MCF 10A (cell line): Measurements from ENCODE around the gene ZNF765. TPM values are rescaled to one million over a fixed set of nuclear protein-coding genes. Genes with fewer than 3 reads are reported as not detected.

ENCODE experiments used
- BruUV-seq: library from RNA; stranded (reverse); fragments of 400-500 nt; replicated peaks from 2 replicates; lab custom pipeline; 2021; lab: Mats Ljungman, UMichigan
- CTCF ChIA-PET: fragments of 300-600 bp; sonication (Branson Sonifier 250); formaldehyde crosslinking; extraction: SDS; loops from one replicate; lab custom pipeline; 2021; ENCODE audit warnings: antibody characterized with exemption, inconsistent platforms; lab: Yijun Ruan, JAX
- POLR2A ChIA-PET: fragments of 300-600, 350-650 bp; sonication (Branson Sonifier 250); formaldehyde crosslinking; extraction: SDS; loops from one replicate; lab custom pipeline; 2020; ENCODE audit warnings: antibody characterized with exemption, inconsistent platforms; lab: Yijun Ruan, JAX
- DNase-seq: peaks from one replicate; pipeline ENCODE4 v3.0.0-alpha.2; 2018; ENCODE audit not compliant: unreplicated experiment
- H3K27ac Mint-ChIP-seq: one replicate; pipeline ENCODE4 v1.8.0; 2022; ENCODE audit warnings: mild to moderate bottlenecking, low read depth, mixed read lengths; ENCODE audit not compliant: unreplicated experiment
- H3K27me3 Mint-ChIP-seq: one replicate; pipeline ENCODE4 v1.8.0; 2022; ENCODE audit warnings: mixed read lengths; ENCODE audit not compliant: insufficient read depth, unreplicated experiment
- H3K36me3 Mint-ChIP-seq: one replicate; pipeline ENCODE4 v1.8.0; 2022; ENCODE audit warnings: mild to moderate bottlenecking, moderate library complexity, mixed read lengths; ENCODE audit not compliant: insufficient read depth, unreplicated experiment
- H3K4me1 Mint-ChIP-seq: one replicate; pipeline ENCODE4 v1.8.0; 2022; ENCODE audit warnings: mixed read lengths; ENCODE audit not compliant: insufficient read depth, unreplicated experiment
- H3K4me3 Mint-ChIP-seq: one replicate; pipeline ENCODE4 v1.8.0; 2022; ENCODE audit warnings: mild to moderate bottlenecking, moderate library complexity, mixed read lengths; ENCODE audit not compliant: unreplicated experiment
- H3K9me3 Mint-ChIP-seq: one replicate; pipeline ENCODE4 v1.8.0; 2022; ENCODE audit warnings: mixed read lengths; ENCODE audit not compliant: unreplicated experiment
- CTCF ChIP-seq: fragments of 200-600 bp; IDR thresholded peaks from one replicate; pipeline ENCODE4 v1.8.0; 2022; ENCODE audit warnings: antibody characterized with exemption, mild to moderate bottlenecking; ENCODE audit not compliant: unreplicated experiment
- intact Hi-C: fragments of 100-400 bp; cut with micrococcal nuclease; formaldehyde crosslinking; loops from 2 replicates; pipeline ENCODE4 v1.14.1; 2022
- total RNA-seq: library from RNA; stranded (reverse); gene quantifications from 2 replicates; pipeline ENCODE4 v1.2.3, GENCODE V29; 2022

Gene ZNF765
- total RNA-seq, 1 experiment from 2014 or later = 5.0 TPM

GRCh38 chr19:53365134-53365898, 29.6 kb upstream of the ZNF765 start, which contains the start of gene ZNF525:
Gene ZNF525 (plus strand): TSS chr19:53365705. CDS start chr19:53372282, 6,577 bp downstream.
- intact Hi-C loops = loop anchor here (2.0 to 5.0 kb wide), 2 partner anchors 29 to 33 kb away; partner anchors contain the start of genes ZNF765 and ZNF845
- POLR2A ChIA-PET = interaction anchor here (0.9 to 1.5 kb wide), 2 partner anchors 30 to 68 kb away, joined by 4 read pairs; partner anchors contain the start of gene ZNF765
- Mint-ChIP-seq H3K4me3 (peak within 1 kb of the TSS; percentile 88), H3K4me1 (peaks cover 9% of the 10 kb centered on the region), H3K27ac (peak within 1 kb of the TSS; percentile 70), H3K9me3 (no peaks in the 10 kb centered on the region), H3K36me3 (no peaks in the 10 kb centered on the region), H3K27me3 (no peaks in the 10 kb centered on the region)
- no TSS peak for BruUV-seq
- CTCF ChIA-PET = no interaction called here
- TF ChIP-seq CTCF = peak; percentile 35
- peak; percentile 90 for DNase-seq

GRCh38 chr19:53365899-53366493, 29.0 kb upstream of the ZNF765 start:
- intact Hi-C loops = loop anchor here (2.0 to 5.0 kb wide), 2 partner anchors 29 to 34 kb away; partner anchors contain the start of genes ZNF765 and ZNF845
- Mint-ChIP-seq H3K4me3 (peak overlapping the region; percentile 88), H3K27ac (peak overlapping the region; percentile 70), H3K27me3 (no peaks in the 10 kb centered on the region), H3K9me3 (peaks cover 4% of the 10 kb centered on the region), H3K4me1 (peaks cover 9% of the 10 kb centered on the region), H3K36me3 (no peaks in the 10 kb centered on the region)
- DNase-seq = peak; percentile 42
- no peak for TF ChIP-seq CTCF
- BruUV-seq = TSS peak; percentile 69
- ChIA-PET POLR2A (interaction anchor here (0.7 to 1.5 kb wide), 4 partner anchors 14 to 580 kb away, joined by 3 to 10 read pairs (median 4); partner anchors contain the start of gene ZNF845), CTCF (interaction anchor here (0.6 to 1.0 kb wide), 4 partner anchors 19 to 302 kb away, joined by 3 to 5 read pairs (median 3); no protein-coding TSS in a partner anchor)

GRCh38 chr19:53372196-53372595, 22.8 kb upstream of the ZNF765 start:
- DNase-seq = no peak
- intact Hi-C loops = no loop called here
- Mint-ChIP-seq H3K27ac (no peak overlapping the region), H3K27me3 (no peaks in the 10 kb centered on the region), H3K4me1 (no peaks in the 10 kb centered on the region), H3K4me3 (no peak overlapping the region), H3K9me3 (peaks cover 30% of the 10 kb centered on the region), H3K36me3 (peaks cover 42% of the 10 kb centered on the region)
- POLR2A ChIA-PET = interaction anchor here (1.2 kb wide), 1 partner anchor 16 kb away, joined by 3 read pairs; no protein-coding TSS in a partner anchor
- CTCF ChIA-PET = interaction anchor here (0.6 kb wide), 1 partner anchor 28 kb away, joined by 4 read pairs; no protein-coding TSS in a partner anchor
- BruUV-seq = no TSS peak
- TF ChIP-seq CTCF = no peak

- Mint-ChIP-seq H3K27ac (no peak overlapping the region), H3K4me3 (no peak overlapping the region), H3K27me3 (no peaks in the 10 kb centered on the region), H3K4me1 (no peaks in the 10 kb centered on the region), H3K9me3 (peaks cover 30% of the 10 kb centered on the region), H3K36me3 (peaks cover 61% of the 10 kb centered on the region)
- POLR2A ChIA-PET = no interaction called here
- CTCF ChIA-PET = no interaction called here
- BruUV-seq = no TSS peak
- no peak for DNase-seq
- no peak for TF ChIP-seq CTCF
- intact Hi-C loops = no loop called here
These were observed 20.7 kb upstream of the ZNF765 start for GRCh38 chr19:53374288-53374687.
